HCT116 (cell line): ENCODE measurements around the gene UNC79. TPM values are rescaled to one million over a fixed set of nuclear protein-coding genes. Genes with fewer than 3 reads are reported as not detected.

Experiments
- ATAC-seq: fragments of 200-7000 bp; cut with Tn5 transposase; 2 replicates; pipeline ENCODE4 v1.9.1; 2020; ENCODE audit warnings: mild to moderate bottlenecking, moderate library complexity
- BruUV-seq: library from RNA; stranded (reverse); fragments of 400-500 nt; replicated peaks from 2 replicates; lab custom pipeline; 2021; lab: Mats Ljungman, UMichigan
- CTCF ChIA-PET: fragments of 300-600 bp; sonication (Branson Sonifier 250); formaldehyde crosslinking; loops from one replicate; lab custom pipeline; 2021; ENCODE audit warnings: antibody characterized with exemption; lab: Charles Lee
- POLR2A ChIA-PET: fragments of 300-600, 350-600 bp; sonication (Branson Sonifier 250); formaldehyde crosslinking; loops from one replicate; lab custom pipeline; 2021; ENCODE audit warnings: antibody characterized with exemption; lab: Charles Lee
- RAD21 ChIA-PET, 2 experiments: fragments of 300-600 bp; sonication (Branson Sonifier 250); formaldehyde crosslinking; loops; one replicate each; lab custom pipeline; 2023; ENCODE audit warnings: low total read pairs in 2 of 2; ENCODE audit not compliant: uncharacterized antibody in 2 of 2, unreplicated experiment in 2 of 2, low non-redundant PET in 1 of 2; lab: Charles Lee
- DNase-seq: peaks from one replicate; pipeline ENCODE4 v3.0.0-alpha.2; 2010; ENCODE audit warnings: low read depth, low spot score
- H2AFZ ChIP-seq: fragments of 200-600 bp; shearing (Covaris generic), sonication (generic); 2 replicates; pipeline ENCODE4 v1.6.1; 2017; ENCODE audit warnings: low read depth, mixed run types, mixed read lengths, antibody characterized with exemption, low read length; ENCODE audit not compliant: poor library complexity, severe bottlenecking
- H3K27ac ChIP-seq: 2 replicates; pipeline ENCODE4 v1.5.1; 2012; ENCODE audit warnings: low read depth, low read length
- H3K27me3 ChIP-seq: fragments of 200-600 bp; sonication (generic); 2 replicates; pipeline ENCODE4 v1.6.1; 2016; ENCODE audit warnings: mixed run types, low read length, mixed read lengths; ENCODE audit not compliant: insufficient read depth
- H3K36me3 ChIP-seq, 2 experiments: fragments of 200-500 bp in 1 of 2; fragments of 200-600 bp in 1 of 2; sonication (Bioruptor generic) in 1 of 2; sonication (generic) in 1 of 2; 2 replicates each; pipeline versions ENCODE4 v1.5.1 to v1.6.1; 2014 to 2016; ENCODE audit warnings: low read length in 2 of 2, inconsistent platforms in 1 of 2, mixed read lengths in 1 of 2, mixed run types in 1 of 2; ENCODE audit not compliant: insufficient read depth in 2 of 2, control insufficient read depth in 1 of 2
- H3K4me1 ChIP-seq, 2 experiments: fragments of 200-600 bp in 1 of 2; sonication (generic) in 1 of 2; 2 replicates each; pipeline versions ENCODE4 v1.5.1 to v1.6.1; 2012 to 2017; ENCODE audit warnings: low read length in 2 of 2, inconsistent platforms in 1 of 2, mild to moderate bottlenecking in 1 of 2, mixed read lengths in 1 of 2, mixed run types in 1 of 2, moderate library complexity in 1 of 2; ENCODE audit not compliant: insufficient read depth in 2 of 2, control insufficient read depth in 1 of 2
- H3K4me2 ChIP-seq: fragments of 200-600 bp; sonication (generic); 2 replicates; pipeline ENCODE4 v1.6.1; 2017; ENCODE audit warnings: mixed run types, low read length, mixed read lengths
- H3K4me3 ChIP-seq, 2 experiments: fragments of 200-600 bp in 1 of 2; sonication (generic) in 1 of 2; replicated peaks in 1 of 2; 2 replicates each; pipeline ENCODE4 v1.5.1; 2011 to 2016; ENCODE audit warnings: low read length in 2 of 2, control low read depth in 1 of 2, low read depth in 1 of 2, mild to moderate bottlenecking in 1 of 2, mixed read lengths in 1 of 2, mixed run types in 1 of 2
- H3K79me2 ChIP-seq: fragments of 200-600 bp; sonication (generic); 2 replicates; pipeline ENCODE4 v1.6.1; 2017; ENCODE audit warnings: mild to moderate bottlenecking, mixed run types, low read length, moderate library complexity, mixed read lengths; ENCODE audit not compliant: insufficient read depth
- H3K9ac ChIP-seq: fragments of 200-600 bp; sonication (generic); 2 replicates; pipeline ENCODE4 v1.6.1; 2016; ENCODE audit warnings: low read length, mixed read lengths
- H3K9me2 ChIP-seq: fragments of 200-600 bp; sonication (generic), shearing (Covaris generic); 2 replicates; pipeline ENCODE4 v1.6.1; 2017; ENCODE audit warnings: mixed run types, mild to moderate bottlenecking, moderate library complexity; ENCODE audit not compliant: insufficient read depth
- H3K9me3 ChIP-seq, 2 experiments: fragments of 200-500 bp in 1 of 2; fragments of 200-600 bp in 1 of 2; sonication (Bioruptor generic) in 1 of 2; sonication (generic) in 1 of 2; 2 replicates each; pipeline ENCODE4 v1.6.1; 2014 to 2017; ENCODE audit warnings: low read length in 2 of 2, mixed read lengths in 2 of 2, inconsistent platforms in 1 of 2, low read depth in 1 of 2, mild to moderate bottlenecking in 1 of 2, mixed run types in 1 of 2, moderate library complexity in 1 of 2; ENCODE audit not compliant: control insufficient read depth in 1 of 2, insufficient read depth in 1 of 2
- H4K20me1 ChIP-seq: fragments of 200-600 bp; sonication (generic), shearing (Covaris generic); 2 replicates; pipeline ENCODE4 v1.6.1; 2017; ENCODE audit warnings: mixed run types, mild to moderate bottlenecking, moderate library complexity; ENCODE audit not compliant: insufficient read depth
- CEBPB ChIP-seq: IDR thresholded peaks from 2 replicates; pipeline ENCODE4 v1.6.1; 2012; ENCODE audit warnings: low read depth
- EGR1 ChIP-seq: IDR thresholded peaks from 2 replicates; pipeline ENCODE4 v1.6.1; 2012; ENCODE audit warnings: low read depth
- ELF1 ChIP-seq: IDR thresholded peaks from 2 replicates; pipeline ENCODE4 v1.6.1; 2012; ENCODE audit warnings: low read depth, borderline replicate concordance
- EZH2 ChIP-seq: fragments of 200-600 bp; sonication (generic); IDR thresholded peaks from 2 replicates; pipeline ENCODE4 v1.6.1; 2017; ENCODE audit warnings: antibody characterized with exemption, mixed run types
- EZH2phosphoT487 ChIP-seq: fragments of 200-600 bp; IDR thresholded peaks from 2 replicates; pipeline ENCODE4 v1.6.1; 2018; ENCODE audit warnings: antibody characterized with exemption, borderline replicate concordance
- JUND ChIP-seq: IDR thresholded peaks from 2 replicates; pipeline ENCODE4 v1.6.1; 2012
- POLR2A ChIP-seq: IDR thresholded peaks from 2 replicates; pipeline ENCODE4 v1.7.0; 2011; ENCODE audit warnings: borderline replicate concordance; ENCODE audit not compliant: insufficient read depth, insufficient read length; ENCODE audit errors: extremely low read depth
- RAD21 ChIP-seq: IDR thresholded peaks from 2 replicates; pipeline ENCODE4 v1.6.1; 2012; ENCODE audit warnings: low read depth, mild to moderate bottlenecking
- REST ChIP-seq: IDR thresholded peaks from 2 replicates; pipeline ENCODE4 v1.6.1; 2012; ENCODE audit warnings: low read depth
- SP1 ChIP-seq: IDR thresholded peaks from 2 replicates; pipeline ENCODE4 v1.6.1; 2012; ENCODE audit warnings: low read depth
- SRF ChIP-seq: IDR thresholded peaks from 2 replicates; pipeline ENCODE4 v1.6.1; 2012; ENCODE audit warnings: low read depth
- TCF7L2 ChIP-seq: IDR thresholded peaks from 2 replicates; pipeline ENCODE4 v1.7.0; 2011; ENCODE audit warnings: borderline replicate concordance, inconsistent platforms; ENCODE audit not compliant: insufficient read depth, insufficient read length; ENCODE audit errors: extremely low read depth
- ZNF274 ChIP-seq: fragments of 200-500 bp; sonication (Bioruptor generic); IDR thresholded peaks from 2 replicates; pipeline ENCODE4 v1.6.1; 2014; ENCODE audit warnings: mild to moderate bottlenecking, low read depth, low read length, inconsistent platforms
- intact Hi-C: fragments of 100-400 bp; cut with micrococcal nuclease; formaldehyde crosslinking; loops from 2 replicates; pipeline ENCODE4 v1.10.0; 2022
- total RNA-seq: library from RNA; stranded (reverse); gene quantifications from one replicate; pipeline ENCODE4 v1.2.1, GENCODE V29; 2021; ENCODE audit not compliant: unreplicated experiment
- TF ChIP-seq, protein P1 (sequence below): IDR thresholded peaks from 2 replicates; pipeline ENCODE4 v1.6.1; 2012
- TF ChIP-seq, protein P2 (sequence below): IDR thresholded peaks from 2 replicates; pipeline ENCODE4 v1.6.1; 2011; ENCODE audit warnings: mild to moderate bottlenecking, low read length, moderate library complexity; ENCODE audit not compliant: insufficient replicate concordance; ENCODE audit errors: extremely low read depth
- TF ChIP-seq, protein P3 (sequence below), 3 experiments: fragments of 200-600 bp in 1 of 3; sonication (generic) in 1 of 3; IDR thresholded peaks in 2 of 3; conservative IDR thresholded peaks in 1 of 3; 2 replicates each; pipeline ENCODE4 v1.5.1; 2012 to 2017; ENCODE audit warnings: low read depth in 2 of 3, low read length in 2 of 3, antibody characterized with exemption in 1 of 3, borderline replicate concordance in 1 of 3, control low read depth in 1 of 3, mild to moderate bottlenecking in 1 of 3, mixed read lengths in 1 of 3, mixed run types in 1 of 3, moderate library complexity in 1 of 3; ENCODE audit not compliant: insufficient read depth in 1 of 3

Gene UNC79
- total RNA-seq, 1 experiment from 2014 or later: 0.10 TPM

DNA sequence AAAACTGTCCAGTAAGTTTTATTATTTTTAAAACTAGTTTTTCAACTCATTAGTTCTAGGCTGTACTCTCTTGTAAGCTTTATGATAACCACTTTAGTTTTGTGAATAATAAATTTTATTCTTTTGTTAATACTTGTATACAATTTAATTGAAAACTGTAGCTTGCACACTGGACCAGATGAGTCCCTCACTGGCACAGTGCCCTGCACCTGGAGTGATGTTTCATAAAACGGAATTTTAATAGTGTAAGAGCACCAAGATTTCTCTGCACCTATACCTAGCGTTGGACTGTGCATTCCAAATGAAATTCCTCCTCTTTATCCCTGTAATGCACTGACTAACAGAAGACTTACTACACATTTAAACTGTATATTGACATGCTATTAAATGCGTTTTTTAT, 276.7 kb downstream of the UNC79 start:
- no TSS peak for BruUV-seq
- H3K27me3 ChIP-seq: no peaks in the 10 kb centered on the region

More for the DNA sequence above, 276.7 kb downstream of the UNC79 start:
- intact Hi-C loops: no loop called here
- no peak overlapping the region for H3K4me2 ChIP-seq
- TF ChIP-seq REST (no peak), EGR1 (no peak), EZH2phosphoT487 (no peak), TCF7L2 (no peak), POLR2A (no peak), JUND (no peak), CEBPB (no peak), EZH2 (no peak), ELF1 (no peak), SRF (no peak), SP1 (no peak), RAD21 (no peak), ZNF274 (no peak)
- TF ChIP-seq, protein P1, sequence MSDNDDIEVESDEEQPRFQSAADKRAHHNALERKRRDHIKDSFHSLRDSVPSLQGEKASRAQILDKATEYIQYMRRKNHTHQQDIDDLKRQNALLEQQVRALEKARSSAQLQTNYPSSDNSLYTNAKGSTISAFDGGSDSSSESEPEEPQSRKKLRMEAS: no peak
- TF ChIP-seq, protein P2, sequence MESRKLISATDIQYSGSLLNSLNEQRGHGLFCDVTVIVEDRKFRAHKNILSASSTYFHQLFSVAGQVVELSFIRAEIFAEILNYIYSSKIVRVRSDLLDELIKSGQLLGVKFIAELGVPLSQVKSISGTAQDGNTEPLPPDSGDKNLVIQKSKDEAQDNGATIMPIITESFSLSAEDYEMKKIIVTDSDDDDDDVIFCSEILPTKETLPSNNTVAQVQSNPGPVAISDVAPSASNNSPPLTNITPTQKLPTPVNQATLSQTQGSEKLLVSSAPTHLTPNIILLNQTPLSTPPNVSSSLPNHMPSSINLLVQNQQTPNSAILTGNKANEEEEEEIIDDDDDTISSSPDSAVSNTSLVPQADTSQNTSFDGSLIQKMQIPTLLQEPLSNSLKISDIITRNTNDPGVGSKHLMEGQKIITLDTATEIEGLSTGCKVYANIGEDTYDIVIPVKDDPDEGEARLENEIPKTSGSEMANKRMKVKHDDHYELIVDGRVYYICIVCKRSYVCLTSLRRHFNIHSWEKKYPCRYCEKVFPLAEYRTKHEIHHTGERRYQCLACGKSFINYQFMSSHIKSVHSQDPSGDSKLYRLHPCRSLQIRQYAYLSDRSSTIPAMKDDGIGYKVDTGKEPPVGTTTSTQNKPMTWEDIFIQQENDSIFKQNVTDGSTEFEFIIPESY: no peak
- TF ChIP-seq, protein P3, sequence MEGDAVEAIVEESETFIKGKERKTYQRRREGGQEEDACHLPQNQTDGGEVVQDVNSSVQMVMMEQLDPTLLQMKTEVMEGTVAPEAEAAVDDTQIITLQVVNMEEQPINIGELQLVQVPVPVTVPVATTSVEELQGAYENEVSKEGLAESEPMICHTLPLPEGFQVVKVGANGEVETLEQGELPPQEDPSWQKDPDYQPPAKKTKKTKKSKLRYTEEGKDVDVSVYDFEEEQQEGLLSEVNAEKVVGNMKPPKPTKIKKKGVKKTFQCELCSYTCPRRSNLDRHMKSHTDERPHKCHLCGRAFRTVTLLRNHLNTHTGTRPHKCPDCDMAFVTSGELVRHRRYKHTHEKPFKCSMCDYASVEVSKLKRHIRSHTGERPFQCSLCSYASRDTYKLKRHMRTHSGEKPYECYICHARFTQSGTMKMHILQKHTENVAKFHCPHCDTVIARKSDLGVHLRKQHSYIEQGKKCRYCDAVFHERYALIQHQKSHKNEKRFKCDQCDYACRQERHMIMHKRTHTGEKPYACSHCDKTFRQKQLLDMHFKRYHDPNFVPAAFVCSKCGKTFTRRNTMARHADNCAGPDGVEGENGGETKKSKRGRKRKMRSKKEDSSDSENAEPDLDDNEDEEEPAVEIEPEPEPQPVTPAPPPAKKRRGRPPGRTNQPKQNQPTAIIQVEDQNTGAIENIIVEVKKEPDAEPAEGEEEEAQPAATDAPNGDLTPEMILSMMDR (IDR thresholded peaks at IDR 0.05 in 2 of 3, conservative IDR thresholded peaks at IDR 0.05 in 1 of 3; ENCODE audit: borderline replicate concordance in 1 of 3, insufficient read depth in 1 of 3, low read depth in 2 of 3, low read length in 2 of 3): no peak
- RAD21 ChIA-PET: no interaction called here
- no peaks in the 10 kb centered on the region for H3K36me3 ChIP-seq
- CTCF ChIA-PET: no interaction called here
- POLR2A ChIA-PET: no interaction called here
- H2AFZ ChIP-seq: no peak overlapping the region
- no peaks in the 10 kb centered on the region for H3K4me1 ChIP-seq
- H3K9me3 ChIP-seq: no peaks in the 10 kb centered on the region
- H3K9ac ChIP-seq: no peak overlapping the region
- ATAC-seq: no peak
- no peak overlapping the region for H3K4me3 ChIP-seq
- H4K20me1 ChIP-seq: no peaks in the 10 kb centered on the region
- H3K9me2 ChIP-seq: no peaks in the 10 kb centered on the region
- no peaks in the 10 kb centered on the region for H3K79me2 ChIP-seq
- no peak for DNase-seq
- no peak overlapping the region for H3K27ac ChIP-seq
